GM12878 (cell line): ENCODE data around the gene ATG9A. TPM values are rescaled to one million over a fixed set of nuclear protein-coding genes. Genes with fewer than 3 reads are reported as not detected.

ENCODE experiments used
- ATF2 ChIP-seq: IDR thresholded peaks from 2 replicates; pipeline ENCODE4 v1.6.1; 2012; ENCODE audit warnings: low read length, inconsistent platforms
- ATF3 ChIP-seq: IDR thresholded peaks from 2 replicates; pipeline ENCODE4 v1.6.1; 2011; ENCODE audit warnings: low read depth, mild to moderate bottlenecking, low read length, moderate library complexity, borderline replicate concordance; ENCODE audit errors: extremely low read depth
- BACH1 ChIP-seq: fragments of 450-650 bp; IDR thresholded peaks from 2 replicates; pipeline ENCODE4 v1.6.1; 2017; ENCODE audit warnings: mild to moderate bottlenecking, borderline replicate concordance
- BMI1 ChIP-seq: fragments of 450-650 bp; IDR thresholded peaks from 2 replicates; pipeline ENCODE4 v1.6.1; 2016; ENCODE audit warnings: mild to moderate bottlenecking, moderate library complexity, borderline replicate concordance
- CEBPB ChIP-seq, 2 experiments: fragments of 150-350 bp in 1 of 2; IDR thresholded peaks; 2 replicates each; pipeline ENCODE4 v1.6.1; 2012 to 2014; ENCODE audit warnings: low read depth in 2 of 2, low read length in 2 of 2, borderline replicate concordance in 1 of 2, inconsistent platforms in 1 of 2
- CEBPZ ChIP-seq: fragments of 150-350 bp; IDR thresholded peaks from 2 replicates; pipeline ENCODE4 v1.6.1; 2016; ENCODE audit warnings: low read depth, low read length
- FOXK2 ChIP-seq: fragments of 450-650 bp; IDR thresholded peaks from 2 replicates; pipeline ENCODE4 v1.6.1; 2017; ENCODE audit warnings: mild to moderate bottlenecking, moderate library complexity
- MLLT1 ChIP-seq: fragments of 450-650 bp; IDR thresholded peaks from 2 replicates; pipeline ENCODE4 v1.6.1; 2016; ENCODE audit warnings: mild to moderate bottlenecking
- NBN ChIP-seq: fragments of 450-650 bp; IDR thresholded peaks from 2 replicates; pipeline ENCODE4 v1.6.1; 2016
- NFYA ChIP-seq: IDR thresholded peaks from 2 replicates; pipeline ENCODE4 v1.6.1; 2011; ENCODE audit warnings: low read depth, mild to moderate bottlenecking, low read length, improper control_type of control experiment, borderline replicate concordance
- NR2C2 ChIP-seq: IDR thresholded peaks from 2 replicates; pipeline ENCODE4 v1.6.1; 2011; ENCODE audit warnings: borderline replicate concordance, low read depth; ENCODE audit not compliant: control insufficient read depth, insufficient read length
- RB1 ChIP-seq: fragments of 450-650 bp; formaldehyde crosslinking; IDR thresholded peaks from 2 replicates; pipeline ENCODE4 v1.6.1; 2017; ENCODE audit warnings: mild to moderate bottlenecking, borderline replicate concordance
- RCOR1 ChIP-seq: conservative IDR thresholded peaks from 2 replicates; pipeline ENCODE4 v1.6.1; 2012; ENCODE audit warnings: low read depth, low read length, improper control_type of control experiment
- STAT3 ChIP-seq: IDR thresholded peaks from 2 replicates; pipeline ENCODE4 v1.6.1; 2011; ENCODE audit warnings: low read depth, low read length, improper control_type of control experiment
- USF1 ChIP-seq: IDR thresholded peaks from 2 replicates; pipeline ENCODE4 v1.6.1; 2011; ENCODE audit warnings: borderline replicate concordance, low read depth, mild to moderate bottlenecking, moderate library complexity, mixed read lengths, low read length; ENCODE audit not compliant: insufficient read depth; ENCODE audit errors: extremely low read length
- ZBTB11 ChIP-seq: fragments of 450-650 bp; formaldehyde crosslinking; IDR thresholded peaks from 2 replicates; pipeline ENCODE4 v1.5.0; 2022; ENCODE audit warnings: mild to moderate bottlenecking, missing genetic modification characterization
- ZZZ3 ChIP-seq: IDR thresholded peaks from 2 replicates; pipeline ENCODE4 v1.6.1; 2011; ENCODE audit warnings: low read depth; ENCODE audit not compliant: control insufficient read depth, insufficient read length
- polyA plus RNA-seq, 11 experiments: library from polyadenylated mRNA; depleted of rRNA in 4 of 11; unstranded in 6 of 11; stranded (reverse) in 5 of 11; fragments of >200 nt; fragmentation: Nextera tagmentation in 4 of 11; fragmentation: Illumina TruSeq in 1 of 11; extraction: Ambion mirVana in 4 of 11; extraction: Trizol in 1 of 11; gene quantifications; 1 replicate in 1 of 11; 2 replicates in 10 of 11; pipeline versions ENCODE4 v1.2.1 to v1.2.3, GENCODE V29; 2011 to 2016; ENCODE audit warnings: inconsistent platforms in 2 of 11, missing spikeins in 2 of 11, low read depth in 1 of 11
- total RNA-seq, 4 experiments: library from RNA; depleted of rRNA in 3 of 4; stranded (reverse); fragments of >200 nt in 3 of 4; fragmentation: Illumina TruSeq in 1 of 4; extraction: Trizol in 1 of 4; gene quantifications; 2 replicates each; pipeline versions ENCODE4 v1.2.1 to v1.2.3, GENCODE V29; 2013 to 2021

ATG9A gene
- total and polyA plus RNA-seq, 10 of the 15 experiments (the other 5 are each of a cell fraction or from before 2014, with no cell fraction given) = 0.16 to 37.5 (median 14.6) TPM; not detected in 1

- TF ChIP-seq ZBTB11 = no peak
- TF ChIP-seq BMI1 = no peak
- TF ChIP-seq RCOR1 = no peak
- TF ChIP-seq RB1 = 0 out of 2 replicates have a peak, but pooled peaks have one; percentile 21
- TF ChIP-seq ATF3 = no peak
- TF ChIP-seq USF1 = no peak
- no peak for TF ChIP-seq CEBPZ
- TF ChIP-seq ZZZ3 = no peak
- no peak for TF ChIP-seq MLLT1
- TF ChIP-seq STAT3 = no peak
- no peak for TF ChIP-seq ATF2
- no peak for TF ChIP-seq FOXK2
- TF ChIP-seq BACH1 = 0 out of 2 replicates have a peak, but pooled peaks have one; percentile 36
- TF ChIP-seq NR2C2 = no peak
- TF ChIP-seq NBN = 0 out of 2 replicates have a peak, but pooled peaks have one; percentile 34
- no peak for TF ChIP-seq NFYA
- no peak for TF ChIP-seq CEBPB (IDR thresholded peaks at IDR 0.05; ENCODE audit: borderline replicate concordance in 1 of 2, low read depth in 2 of 2, low read length in 2 of 2)
Measured at GRCh38 chr2:219253753-219254589, 24.5 kb upstream of the ATG9A start, which contains the start of gene TUBA4A (continued).
